Activated T-helper 9 cell treated with anti-CD3 and anti-CD28 coated beads, Interleukin-2, amount 50 U/mL, for 16 hours (primary cell): ENCODE data around the gene RBM23.
"Not testable (repeated sequence)": the region's sequence is repeated elsewhere in the genome, so short reads cannot be mapped to it uniquely, and the experiment has no call there.

ENCODE experiments used
- DNase-seq: peaks from one replicate; pipeline ENCODE4 v3.0.0-alpha.2; 2020; ENCODE audit warnings: low read depth

Gene RBM23

DNA sequence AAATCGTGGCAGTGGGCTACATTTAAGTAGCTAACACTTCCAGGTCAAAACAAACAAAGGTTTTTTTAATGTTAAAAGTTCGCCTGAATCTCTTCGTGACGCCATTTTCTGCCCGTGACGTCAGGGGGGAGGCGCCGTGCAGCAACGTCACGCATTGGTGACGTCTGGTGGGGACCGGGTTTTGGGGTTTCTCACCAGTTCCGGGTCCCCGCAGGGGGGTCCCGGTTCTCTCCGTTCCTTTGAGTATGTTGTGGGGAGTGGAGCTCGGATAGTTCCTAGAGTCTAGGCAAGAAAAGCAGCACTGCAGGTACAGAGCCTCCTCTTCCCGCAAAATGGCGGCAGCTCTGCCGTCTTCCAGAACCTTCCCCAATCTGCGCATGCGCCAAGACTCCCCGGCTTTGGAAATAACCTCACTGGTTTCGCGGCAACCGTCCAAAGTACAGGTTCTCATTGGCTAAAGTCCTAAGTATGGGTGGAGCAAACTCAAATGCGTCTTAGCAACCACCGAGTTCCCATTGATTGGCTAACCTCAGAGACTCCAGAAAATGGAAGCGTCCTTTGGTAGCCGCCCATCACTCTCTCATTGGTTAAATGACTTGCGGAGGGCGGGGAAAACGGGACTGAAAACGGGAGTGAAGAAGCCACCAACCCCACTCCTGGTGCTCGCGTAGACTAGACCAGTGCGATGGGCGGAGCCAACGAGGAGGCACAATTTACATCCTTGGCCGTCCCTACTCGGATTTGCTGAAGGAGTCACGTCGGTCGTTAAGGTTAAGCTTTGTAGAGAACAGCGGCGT lies at the start of gene RBM23:
RBM23 (minus strand) TSS at position 346 of the 797 bp plus-strand sequence.
- peak; percentile 99 for DNase-seq

DNA sequence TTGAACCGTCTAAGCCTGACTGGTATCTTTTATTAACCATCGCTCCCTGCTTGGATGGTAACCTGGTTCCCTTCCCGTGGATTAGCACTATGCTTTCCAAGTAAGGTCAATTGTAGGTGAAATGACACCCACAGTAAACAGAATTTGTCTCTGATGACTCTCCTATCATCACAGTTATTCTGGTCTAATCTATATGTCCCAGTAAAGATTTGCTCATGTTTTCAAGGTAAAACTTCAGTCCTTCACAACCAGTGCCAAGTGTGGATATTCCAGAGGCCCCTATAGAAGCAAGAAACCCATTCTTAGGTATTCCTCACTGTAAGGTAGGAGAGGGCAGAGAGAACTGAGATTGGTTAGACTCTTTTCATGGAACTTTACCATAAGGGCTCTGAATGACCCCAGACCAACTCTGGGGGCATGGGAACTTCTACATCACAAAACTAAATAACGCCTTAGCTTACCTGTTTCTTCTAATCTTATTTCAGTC lies 47.9 kb upstream of the RBM23 start:
- DNase-seq, result no peak

DNA sequence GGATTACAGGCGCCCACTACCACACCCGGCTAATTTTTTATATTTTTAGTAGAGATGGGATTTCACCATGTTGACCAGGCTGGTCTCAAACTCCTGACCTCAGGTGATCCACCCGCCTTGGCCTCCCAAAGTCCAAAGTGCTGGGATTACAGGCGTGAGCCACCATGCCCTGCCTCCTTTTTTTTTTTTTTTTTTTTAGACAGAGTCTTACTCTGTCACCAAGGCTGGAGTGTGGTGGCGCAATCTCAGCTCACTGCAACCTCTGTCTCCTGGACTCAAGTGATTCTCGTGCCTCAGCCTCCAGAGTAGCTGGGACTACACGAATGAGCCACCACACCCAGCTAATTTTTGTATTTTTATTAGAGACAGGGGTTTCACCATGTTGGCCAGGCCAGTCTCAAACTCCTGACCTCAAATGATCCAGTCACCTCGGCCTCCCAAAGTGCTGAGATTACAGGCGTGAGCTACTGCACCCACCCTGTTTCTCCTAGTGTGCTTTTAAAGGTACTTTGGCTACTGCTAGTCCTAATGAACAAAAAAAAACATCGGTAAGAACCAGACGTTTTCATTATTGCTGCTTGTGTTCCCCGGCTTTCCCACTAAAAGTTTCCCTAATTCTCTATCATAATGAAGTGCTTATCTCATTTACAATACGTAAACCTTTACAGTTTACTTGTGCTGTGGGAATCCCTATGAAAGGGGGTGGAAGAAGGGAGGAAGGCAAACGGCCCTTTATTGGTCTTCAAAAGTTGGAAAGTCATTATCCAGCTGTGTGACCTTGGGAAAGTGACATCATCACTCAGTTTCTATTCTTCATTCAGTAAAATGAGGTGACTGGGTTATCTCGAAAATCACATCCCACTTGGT lies 47.2 kb upstream of the RBM23 start:
- DNase-seq, result not testable (repeated sequence)

DNA sequence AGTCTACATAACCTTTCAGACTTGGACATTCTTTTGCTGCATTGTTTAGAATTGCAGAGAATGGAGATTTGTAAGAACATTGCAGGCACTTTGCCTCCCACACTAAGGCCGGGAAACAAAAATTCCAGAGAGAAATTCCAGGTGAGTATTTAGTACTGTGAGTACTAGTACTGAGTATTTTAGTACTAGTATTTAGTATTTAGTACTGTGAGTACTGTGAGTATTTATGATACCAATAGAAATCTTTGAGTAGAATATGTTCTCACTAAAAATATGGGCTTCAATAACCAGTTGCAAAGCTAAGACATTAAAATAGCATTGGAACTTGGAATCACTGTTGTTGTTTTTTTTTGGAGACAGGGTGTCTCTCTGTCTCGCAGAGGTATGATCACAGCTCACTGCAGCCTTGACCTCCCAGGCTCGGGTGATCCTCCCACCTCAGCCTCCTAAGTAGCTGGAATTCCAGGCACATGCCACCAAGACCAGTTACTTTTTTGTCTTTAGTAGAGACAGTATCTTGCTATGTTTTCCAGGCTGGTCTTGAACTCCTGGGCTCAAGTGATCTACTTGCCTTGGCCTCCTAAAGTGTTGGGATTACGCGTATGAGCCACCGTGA lies 43.2 kb upstream of the RBM23 start:
- DNase-seq, result no peak

DNA sequence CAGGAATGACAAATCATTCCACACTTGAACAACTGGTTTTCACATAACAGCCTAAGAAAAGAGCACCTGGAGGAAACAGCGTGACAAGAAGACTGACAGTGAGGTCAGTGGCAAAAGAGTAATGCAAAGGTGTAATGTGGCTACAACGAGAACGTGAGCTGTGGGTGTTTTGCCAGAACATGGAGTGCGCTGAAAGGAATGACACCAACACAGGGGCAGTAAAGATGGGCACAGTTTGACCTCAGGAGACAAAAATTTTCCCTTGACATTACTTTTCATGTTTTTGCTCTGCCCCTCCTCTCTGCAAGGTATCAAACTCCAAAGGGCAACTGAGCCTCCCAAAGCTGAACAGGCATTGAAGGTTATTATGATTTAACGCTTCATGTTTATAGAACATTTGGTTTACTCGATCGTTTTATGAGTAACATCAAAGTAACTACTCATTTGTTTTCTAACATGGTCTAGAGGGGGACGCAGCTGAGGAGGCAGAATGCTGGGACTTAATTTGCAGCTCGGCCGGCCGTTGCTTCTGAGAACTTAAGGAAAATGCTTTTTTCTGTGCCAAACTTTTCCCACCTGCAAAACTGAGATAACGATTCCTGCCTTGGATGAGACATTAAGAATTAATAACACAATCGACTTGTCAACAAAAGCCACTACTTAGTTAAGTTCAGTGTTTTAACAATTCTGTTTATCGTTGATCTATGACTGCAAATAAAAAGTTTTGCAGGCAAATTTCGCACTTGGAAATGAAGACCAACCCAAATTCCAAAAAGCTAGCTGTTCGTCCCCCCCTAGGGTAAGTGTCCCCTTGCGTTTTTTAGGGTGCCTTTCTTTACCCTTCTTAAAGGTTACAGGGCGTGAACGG lies 37.0 kb upstream of the RBM23 start:
- DNase-seq, result no peak

DNA sequence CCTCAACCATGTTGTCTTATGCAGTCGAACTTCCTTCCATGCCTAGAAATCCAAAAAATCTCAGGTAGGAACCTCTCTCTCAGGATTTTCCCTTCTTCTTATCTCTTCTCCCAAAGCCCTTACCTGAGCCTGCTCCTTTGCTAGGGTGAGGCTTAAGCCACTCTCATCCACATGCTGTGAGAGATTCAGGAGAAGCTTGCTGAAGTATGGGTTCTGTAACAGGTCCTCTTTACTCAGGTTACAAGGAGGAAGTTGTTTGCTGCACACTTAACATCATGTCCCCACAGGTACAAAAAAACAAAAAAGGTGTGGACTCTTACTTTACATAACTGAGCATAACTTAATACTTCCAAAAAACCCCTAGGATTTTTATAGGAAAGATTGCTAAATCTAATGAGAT lies 33.5 kb upstream of the RBM23 start:
- no peak for DNase-seq

DNA sequence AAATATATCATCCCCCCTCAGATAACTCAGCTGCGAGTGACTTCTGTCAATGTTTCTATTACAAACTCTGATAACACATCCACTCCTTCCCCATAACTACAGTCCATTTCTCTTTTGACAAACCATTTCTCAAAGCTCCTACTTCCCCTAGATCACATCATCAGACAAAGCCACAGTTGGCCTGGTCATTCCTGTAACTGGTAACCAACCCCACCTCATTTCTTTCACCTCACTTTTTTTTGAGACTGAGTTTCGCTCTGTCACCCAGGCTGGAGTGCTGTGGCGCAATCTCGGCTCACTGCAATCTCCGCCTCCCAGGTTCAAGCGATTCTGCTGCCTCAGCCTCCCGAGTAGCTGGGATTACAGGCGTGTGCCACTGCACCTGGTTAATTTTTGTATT lies 32.8 kb upstream of the RBM23 start:
- not testable (repeated sequence) for DNase-seq

DNA sequence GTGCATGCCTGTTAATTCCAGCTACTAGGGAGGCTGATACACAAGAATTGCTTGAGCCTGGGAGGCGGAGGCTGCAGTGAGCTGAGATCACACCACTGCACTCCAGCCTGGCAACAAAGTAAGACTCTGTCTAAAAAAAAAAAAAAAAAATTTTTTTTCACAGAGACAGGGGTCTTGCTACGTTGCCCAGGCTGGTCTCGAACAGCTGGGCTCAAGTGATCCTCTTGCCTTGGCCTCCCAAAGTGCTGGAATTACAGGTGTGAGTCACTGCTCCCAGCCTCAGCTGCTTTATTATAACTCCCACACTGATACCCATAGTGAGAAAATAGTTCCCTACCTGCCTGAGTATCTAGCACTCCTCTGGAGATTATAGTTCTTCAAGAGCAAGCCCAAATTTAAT lies 26.7 kb upstream of the RBM23 start:
- DNase-seq, result no peak

DNA sequence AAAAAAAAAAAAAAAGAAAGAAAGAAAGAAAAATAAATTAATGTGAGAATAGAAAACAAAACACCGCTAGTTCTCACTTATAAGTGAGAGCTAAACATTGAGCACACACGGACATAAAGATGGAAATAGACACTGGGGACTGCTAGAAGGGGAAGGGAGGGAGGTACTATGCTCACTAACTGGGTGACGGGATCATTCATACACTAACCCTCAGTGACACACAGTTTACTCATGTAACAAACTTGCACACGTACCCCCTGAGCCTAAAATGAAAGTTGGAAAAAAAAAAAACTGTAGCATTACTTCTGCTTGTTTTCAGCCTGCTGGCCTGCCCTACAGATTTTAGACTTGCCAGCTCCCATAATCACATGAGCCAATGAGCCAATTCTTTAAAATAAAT lies 20.7 kb upstream of the RBM23 start:
- DNase-seq, result no peak

DNA sequence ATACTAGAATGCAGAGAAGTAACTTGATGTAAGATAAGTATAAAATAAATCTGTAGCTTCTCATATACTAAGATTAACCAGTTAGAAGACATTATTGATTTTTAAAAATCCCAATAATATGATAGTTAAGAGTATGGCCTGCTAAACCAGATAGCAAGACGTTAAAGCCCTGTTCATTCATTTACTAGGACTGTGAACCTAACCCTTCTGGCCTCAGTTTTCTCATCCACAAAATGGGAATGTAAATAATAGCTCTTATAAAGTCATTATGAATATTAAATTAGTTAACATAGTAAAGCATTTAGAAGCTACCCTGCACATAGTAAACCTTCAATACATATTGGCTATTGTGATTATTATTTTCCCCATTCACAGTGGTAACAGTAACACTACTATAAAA lies 16.2 kb upstream of the RBM23 start:
- no peak for DNase-seq

DNA sequence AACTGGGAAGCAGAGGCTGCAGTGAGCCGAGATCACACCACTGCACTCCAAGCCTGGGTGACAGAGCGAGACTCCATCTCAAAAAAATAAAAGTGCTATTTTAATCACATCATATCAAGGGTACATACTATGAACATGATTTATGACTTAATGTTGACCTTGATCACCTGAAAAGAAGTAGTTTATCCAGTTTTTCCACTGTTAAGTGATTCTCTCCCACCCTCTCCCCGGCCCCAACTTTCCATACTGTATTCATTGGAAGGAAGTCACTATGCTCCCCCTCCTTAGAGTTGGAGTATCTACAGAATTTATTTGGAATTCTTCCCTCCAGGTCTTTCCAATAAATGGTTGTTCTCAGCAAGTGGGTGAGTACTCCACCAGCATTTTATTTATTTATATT lies 13.2 kb upstream of the RBM23 start:
- no peak for DNase-seq

DNA sequence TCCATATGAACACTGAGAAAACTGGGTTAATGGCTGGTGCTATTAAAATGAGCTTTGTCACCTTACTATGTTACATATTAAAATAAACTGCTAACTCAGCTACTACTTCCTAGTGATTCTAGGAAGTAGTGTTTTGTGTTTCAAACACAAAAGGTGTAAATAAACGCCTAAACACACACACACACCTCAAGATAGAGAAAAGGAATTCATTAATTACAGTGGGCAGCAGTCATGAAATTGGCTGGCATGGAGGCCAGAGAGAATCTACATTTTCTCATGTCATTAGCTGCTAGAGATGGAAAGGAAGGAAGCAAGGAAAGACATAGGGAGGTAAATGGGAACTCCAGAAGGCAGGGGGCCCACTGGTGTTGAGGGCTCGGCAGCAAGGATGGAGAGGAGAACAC lies 11.0 kb upstream of the RBM23 start:
- DNase-seq, result no peak

DNA sequence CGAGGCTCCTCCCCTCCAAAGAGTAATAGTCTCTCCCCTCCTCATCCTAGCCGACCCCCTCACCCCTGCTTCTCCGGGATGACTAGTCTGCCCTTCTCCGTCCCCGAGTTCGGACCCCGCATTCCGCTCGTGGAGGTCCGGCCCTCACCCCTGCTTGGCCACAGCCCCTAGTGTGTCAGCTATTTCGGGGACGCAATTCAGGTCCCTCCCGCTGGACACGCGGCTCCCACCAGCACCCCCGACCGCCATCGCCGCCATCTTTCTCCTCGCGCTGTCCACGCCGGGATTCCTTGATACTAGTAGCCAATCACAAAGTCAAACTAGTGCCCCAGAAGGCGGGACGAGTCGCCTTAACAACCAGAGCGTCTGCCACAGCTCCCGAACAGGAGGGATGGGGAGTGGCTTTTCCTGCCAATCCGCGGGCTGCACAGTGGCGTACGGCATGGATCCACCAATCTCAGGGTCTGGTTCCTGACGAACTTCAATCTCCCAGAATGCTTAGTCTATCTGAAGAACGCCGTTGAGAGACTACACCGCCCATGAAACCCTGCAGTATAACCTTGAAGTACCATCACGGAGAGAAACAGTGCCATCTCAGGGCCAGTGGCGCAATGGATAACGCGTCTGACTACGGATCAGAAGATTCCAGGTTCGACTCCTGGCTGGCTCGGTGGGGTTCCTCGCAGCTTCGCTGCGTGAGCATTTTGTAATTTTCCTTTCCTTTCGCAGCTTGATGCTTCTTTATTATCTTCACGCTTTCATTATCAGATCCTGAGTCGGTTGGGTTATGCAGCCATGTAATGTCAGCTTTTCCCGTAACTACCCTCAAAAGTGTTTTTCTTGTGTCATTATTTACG lies 10.4 kb upstream of the RBM23 start, which contains the start of gene PRMT5:
PRMT5 (minus strand) TSS at position 273 of the 857 bp plus-strand sequence; CDS start at position 258, 15 bp downstream.
- DNase-seq, result peak; percentile 94

DNA sequence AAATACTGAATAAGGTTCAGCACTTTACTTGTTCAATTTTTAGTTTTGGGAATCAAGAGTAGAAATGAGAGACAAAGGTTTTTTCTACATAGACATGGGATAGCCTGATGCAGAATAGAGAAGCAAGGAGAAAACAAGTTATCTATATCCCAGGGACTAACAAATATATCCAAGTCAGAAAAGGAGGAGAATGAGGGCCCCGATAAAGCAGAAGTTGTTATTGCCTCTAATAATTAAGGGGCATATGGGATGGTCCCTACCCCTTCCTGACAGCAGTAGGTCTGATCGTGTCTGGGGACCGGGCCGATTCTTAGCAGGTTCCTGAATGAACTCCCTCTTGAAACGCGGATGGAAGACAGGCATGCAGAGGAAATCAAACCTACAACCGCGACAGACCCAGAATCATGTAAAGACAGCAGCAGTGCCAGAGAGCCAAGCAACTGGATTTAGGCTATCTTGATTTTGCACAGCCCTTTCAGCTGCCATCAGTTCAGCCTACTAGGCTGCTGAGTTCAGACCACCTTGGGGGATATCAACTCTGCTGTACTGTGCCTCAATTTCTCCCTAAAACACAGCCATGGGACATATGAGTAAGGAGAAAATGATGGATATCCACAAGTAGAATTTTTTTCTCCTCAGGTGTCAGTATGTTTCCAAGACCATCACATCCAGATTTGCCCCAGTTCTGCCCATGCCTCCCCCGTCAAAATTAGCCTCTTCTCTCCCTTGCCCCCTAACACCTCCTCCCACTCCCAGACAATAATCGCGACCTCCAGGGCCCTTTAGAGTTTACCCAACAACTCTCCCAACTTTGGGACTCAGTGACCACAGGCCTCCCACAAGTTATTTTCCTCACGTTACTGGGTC lies 9.5 kb upstream of the RBM23 start:
- DNase-seq, result no peak

DNA sequence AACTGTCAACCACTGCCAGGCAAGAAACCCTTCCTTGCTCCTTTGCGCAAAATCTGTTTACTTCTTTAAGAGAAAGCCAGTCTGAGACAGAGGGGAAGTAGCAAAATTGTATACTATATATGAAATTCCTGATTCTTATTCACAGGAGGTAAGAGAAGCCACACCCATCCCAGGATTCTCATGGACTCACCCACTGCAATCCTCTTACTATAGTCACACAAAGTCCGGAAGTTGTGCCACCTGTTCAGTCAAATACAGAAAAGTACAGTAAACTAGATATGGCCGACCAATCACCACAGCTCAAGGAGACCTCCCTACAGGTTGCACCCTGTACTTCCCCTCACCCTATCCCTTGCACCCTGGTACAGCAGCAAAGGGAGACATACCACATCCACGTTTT lies 7.4 kb upstream of the RBM23 start:
- DNase-seq, result no peak

DNA sequence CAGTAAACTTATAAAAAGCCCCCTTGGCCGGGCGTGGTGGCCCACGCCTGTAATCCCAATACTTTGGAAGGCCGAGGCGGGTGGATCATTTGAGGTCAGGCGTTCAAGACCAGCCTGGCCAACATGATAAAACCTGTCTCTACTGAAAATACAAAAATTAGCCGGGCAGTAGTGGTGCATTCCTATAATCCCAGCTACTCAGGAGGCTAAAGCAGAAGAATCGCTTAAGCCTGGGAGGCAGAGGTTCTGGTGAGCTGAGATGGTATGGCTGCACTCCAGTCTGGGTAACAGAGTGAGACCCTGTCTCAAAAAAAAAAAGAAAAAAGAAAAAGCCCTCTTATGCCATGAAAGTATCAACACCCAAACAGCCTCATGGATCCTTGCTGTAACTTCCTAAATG lies 6.6 kb upstream of the RBM23 start:
- DNase-seq, result no peak

DNA sequence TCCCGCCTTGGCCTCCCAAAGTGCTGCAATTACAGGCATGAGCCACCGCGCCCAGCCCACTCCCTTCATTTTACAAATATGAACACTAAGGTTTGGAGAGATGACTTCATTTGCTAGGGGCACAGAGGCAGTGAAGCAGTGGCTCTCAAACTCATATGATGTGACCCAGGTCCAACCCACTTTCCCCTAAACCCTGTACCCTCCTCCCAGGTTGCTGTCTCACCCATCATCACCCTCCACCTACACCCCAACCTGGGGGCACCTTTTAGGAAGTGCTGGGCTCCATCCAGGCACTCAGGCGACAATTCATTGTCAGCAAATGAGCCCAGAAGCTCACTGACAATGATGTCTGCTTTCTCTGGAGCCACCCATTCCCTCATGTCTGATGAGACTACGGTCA lies 4.8 kb upstream of the RBM23 start:
- no peak for DNase-seq

DNA sequence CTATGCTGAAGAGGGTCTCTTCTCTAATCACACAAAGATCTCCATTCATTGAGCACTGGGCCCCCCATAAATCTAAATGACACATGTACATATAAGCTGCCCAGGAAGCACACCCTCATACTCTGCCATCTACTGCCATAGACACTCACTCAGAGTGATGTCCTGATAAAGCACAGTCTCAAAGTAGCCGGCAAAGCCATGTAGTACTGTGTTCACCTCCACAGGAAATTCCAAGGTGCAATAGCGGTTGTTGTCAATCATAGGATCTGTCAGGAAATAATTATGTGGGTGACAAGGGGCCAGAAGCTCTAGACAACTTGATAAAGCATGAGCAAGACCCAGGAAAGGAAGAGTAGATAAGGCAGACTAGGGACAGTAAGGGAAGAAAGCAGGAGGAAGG lies 3.3 kb upstream of the RBM23 start:
- no peak for DNase-seq

DNA sequence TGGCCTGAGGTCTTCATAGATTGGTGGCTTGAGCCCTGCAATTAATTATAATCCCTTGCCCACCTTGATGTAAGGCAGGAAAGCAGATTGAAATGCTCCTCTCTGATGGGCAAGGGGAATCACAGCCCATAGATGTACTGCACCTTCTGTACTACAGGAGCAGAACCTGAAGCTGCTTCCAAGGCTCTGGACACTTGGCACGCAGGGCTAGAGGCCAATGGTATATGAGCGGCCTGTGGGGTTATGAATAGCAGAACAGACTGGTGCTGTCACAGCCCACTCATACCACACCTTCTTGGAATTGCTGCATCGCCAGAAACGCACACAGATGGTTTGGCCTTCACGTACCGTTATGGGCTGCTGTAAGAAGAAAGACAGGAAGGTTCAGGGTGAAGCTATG lies 1.7 kb upstream of the RBM23 start:
- DNase-seq, result no peak

DNA sequence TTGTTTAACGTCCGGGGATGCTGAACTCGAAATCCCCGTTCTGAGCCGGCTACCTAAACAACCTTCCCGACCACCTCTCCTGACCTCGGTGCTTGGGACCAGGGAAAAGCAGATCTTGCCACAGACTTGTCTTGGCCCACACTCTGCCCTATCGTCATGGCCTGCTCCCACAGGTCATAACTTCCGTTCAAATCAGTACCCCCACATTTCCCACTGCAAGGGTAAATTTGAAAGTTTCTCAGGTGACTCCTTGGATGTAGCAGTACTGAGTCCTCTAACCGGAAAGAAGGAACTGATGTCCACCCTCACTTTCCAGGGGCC lies 612 bp upstream of the RBM23 start:
- no peak for DNase-seq
